PFSK-1 (cell line): ENCODE results near the gene DECR2.

ENCODE experiments used
- FOXP2 ChIP-seq: optimal IDR thresholded peaks from 2 replicates; pipeline ENCODE3; 2011; ENCODE audit warnings: borderline replicate concordance, control low read depth, inconsistent platforms; ENCODE audit not compliant: insufficient read depth; ENCODE audit errors: extremely low read length, extremely low read depth
- POLR2AphosphoS5 ChIP-seq: IDR thresholded peaks from 2 replicates; pipeline ENCODE4 v1.6.1; 2012; ENCODE audit warnings: low read depth, mild to moderate bottlenecking, control low read depth, low read length, moderate library complexity
- SIN3A ChIP-seq: IDR thresholded peaks from 2 replicates; pipeline ENCODE4 v1.6.1; 2012; ENCODE audit warnings: mild to moderate bottlenecking, low read length, moderate library complexity, borderline replicate concordance; ENCODE audit not compliant: insufficient read depth
- TAF1 ChIP-seq: IDR thresholded peaks from 2 replicates; pipeline ENCODE4 v1.6.1; 2012; ENCODE audit warnings: low read length, control low read depth, borderline replicate concordance; ENCODE audit not compliant: insufficient read depth
- TF ChIP-seq, protein P1 (sequence below), 2 experiments: IDR thresholded peaks; 2 replicates each; pipeline versions ENCODE4 v1.6.1 to v1.8.0; 2011 to 2012; ENCODE audit warnings: low read depth in 2 of 2, low read length in 2 of 2, control low read depth in 1 of 2, inconsistent platforms in 1 of 2, mild to moderate bottlenecking in 1 of 2, moderate library complexity in 1 of 2; ENCODE audit not compliant: insufficient read depth in 1 of 2

DNA sequence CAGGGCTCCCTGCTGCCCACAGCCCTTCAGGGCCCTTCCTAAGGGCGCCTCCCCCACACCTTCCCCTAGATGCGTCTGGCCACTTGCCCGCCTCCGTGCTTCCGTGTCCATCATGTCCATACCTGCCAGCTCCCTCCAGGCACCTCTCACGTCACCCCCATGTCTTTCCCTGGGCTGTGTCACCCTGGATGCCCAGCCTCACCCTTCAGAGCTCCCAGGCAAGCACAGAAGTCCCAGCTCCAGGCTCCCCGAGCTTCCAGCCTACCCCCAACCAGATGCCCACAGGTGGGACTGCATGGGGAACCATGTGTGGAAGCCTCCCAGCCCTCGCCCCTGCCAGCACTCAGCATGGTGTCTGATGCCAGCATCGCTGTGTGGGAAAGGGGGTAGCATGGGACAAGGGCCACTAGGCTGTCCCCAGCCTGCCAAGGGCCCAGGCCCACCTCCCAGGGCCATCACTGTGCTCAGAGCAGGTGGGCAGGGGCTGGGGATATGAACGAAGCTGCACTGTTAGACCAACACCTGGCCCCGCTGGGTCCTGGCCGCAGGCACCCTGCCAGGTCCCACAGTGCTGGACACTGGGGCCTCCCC lies 47.3 kb upstream of the DECR2 start:
- TF ChIP-seq FOXP2 (no peak), POLR2AphosphoS5 (no peak), SIN3A (no peak), TAF1 (no peak)
- TF ChIP-seq, protein P1, sequence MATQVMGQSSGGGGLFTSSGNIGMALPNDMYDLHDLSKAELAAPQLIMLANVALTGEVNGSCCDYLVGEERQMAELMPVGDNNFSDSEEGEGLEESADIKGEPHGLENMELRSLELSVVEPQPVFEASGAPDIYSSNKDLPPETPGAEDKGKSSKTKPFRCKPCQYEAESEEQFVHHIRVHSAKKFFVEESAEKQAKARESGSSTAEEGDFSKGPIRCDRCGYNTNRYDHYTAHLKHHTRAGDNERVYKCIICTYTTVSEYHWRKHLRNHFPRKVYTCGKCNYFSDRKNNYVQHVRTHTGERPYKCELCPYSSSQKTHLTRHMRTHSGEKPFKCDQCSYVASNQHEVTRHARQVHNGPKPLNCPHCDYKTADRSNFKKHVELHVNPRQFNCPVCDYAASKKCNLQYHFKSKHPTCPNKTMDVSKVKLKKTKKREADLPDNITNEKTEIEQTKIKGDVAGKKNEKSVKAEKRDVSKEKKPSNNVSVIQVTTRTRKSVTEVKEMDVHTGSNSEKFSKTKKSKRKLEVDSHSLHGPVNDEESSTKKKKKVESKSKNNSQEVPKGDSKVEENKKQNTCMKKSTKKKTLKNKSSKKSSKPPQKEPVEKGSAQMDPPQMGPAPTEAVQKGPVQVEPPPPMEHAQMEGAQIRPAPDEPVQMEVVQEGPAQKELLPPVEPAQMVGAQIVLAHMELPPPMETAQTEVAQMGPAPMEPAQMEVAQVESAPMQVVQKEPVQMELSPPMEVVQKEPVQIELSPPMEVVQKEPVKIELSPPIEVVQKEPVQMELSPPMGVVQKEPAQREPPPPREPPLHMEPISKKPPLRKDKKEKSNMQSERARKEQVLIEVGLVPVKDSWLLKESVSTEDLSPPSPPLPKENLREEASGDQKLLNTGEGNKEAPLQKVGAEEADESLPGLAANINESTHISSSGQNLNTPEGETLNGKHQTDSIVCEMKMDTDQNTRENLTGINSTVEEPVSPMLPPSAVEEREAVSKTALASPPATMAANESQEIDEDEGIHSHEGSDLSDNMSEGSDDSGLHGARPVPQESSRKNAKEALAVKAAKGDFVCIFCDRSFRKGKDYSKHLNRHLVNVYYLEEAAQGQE (IDR thresholded peaks at IDR 0.05; ENCODE audit: insufficient read depth in 1 of 2, low read depth in 2 of 2, low read length in 2 of 2), result no peak
